Stimulated activated CD8-positive, alpha-beta memory T cell treated with anti-CD3 and anti-CD28 coated beads, Interleukin-2, amount 100 ng/mL, for 1 hour (primary cell): ENCODE results near the gene USHBP1.

Experiments
- DNase-seq, 2 donors: peaks; one replicate each; pipeline ENCODE4 v3.0.0-alpha.2; 2020; ENCODE audit warnings: low read depth in 2 of 2

USHBP1 gene

DNA sequence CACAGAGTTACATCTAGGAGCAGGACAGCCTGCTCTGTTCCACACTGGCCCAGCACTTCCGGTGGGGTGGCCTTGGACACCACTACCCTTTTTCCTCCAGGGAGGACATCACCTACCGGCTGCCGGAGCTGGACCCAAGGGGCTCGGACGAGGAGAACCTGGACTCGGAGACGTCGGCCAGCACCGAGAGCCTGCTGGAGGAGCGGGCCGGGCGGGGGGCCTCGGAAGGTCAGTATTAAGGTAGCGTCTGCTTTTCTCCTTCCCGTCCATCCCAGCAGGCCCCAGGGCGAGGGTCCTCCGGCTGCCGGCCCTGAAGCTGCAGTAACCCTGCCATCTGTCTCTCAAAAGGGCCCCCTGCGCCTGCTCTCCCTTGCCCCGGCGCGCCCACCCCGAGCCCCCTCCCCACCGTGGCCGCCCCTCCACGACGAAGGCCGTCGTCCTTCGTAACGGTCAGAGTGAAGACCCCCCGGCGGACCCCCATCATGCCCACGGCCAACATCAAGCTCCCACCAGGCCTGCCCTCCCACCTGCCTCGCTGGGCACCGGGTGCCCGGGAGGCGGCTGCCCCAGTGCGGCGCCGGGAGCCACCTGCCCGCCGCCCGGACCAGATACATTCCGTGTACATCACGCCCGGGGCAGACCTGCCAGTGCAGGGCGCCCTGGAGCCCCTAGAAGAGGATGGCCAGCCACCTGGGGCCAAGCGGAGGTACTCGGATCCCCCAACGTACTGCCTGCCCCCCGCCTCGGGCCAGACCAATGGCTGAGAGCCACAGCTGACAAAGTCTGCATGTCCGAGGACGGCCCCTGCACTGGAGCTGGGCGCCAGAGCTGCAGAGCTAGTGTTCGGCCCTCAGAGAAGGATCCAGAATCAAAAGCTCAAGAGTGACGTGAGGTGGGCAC lies 52.7 kb downstream of the USHBP1 start:
- no peak for DNase-seq

DNA sequence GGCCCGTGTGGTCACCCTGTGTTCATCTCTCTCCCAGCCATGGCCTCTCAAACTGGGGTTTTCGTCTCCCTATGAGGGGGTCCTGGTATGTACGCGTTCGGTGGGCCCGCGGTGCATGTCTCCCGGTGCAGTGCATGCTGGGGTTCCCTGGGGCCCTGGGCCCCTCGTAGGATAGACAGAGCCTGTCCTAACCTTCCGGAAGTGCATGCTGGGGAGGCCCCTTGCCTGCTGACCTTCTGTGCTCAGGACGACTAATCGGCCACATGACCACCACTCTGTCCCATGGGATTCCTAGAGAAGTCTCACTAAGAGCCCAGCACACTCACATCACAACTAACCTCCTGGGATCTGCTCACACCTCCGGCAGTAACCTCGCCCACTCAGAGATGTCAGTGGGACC lies 54.2 kb downstream of the USHBP1 start:
- DNase-seq, result no peak

DNA sequence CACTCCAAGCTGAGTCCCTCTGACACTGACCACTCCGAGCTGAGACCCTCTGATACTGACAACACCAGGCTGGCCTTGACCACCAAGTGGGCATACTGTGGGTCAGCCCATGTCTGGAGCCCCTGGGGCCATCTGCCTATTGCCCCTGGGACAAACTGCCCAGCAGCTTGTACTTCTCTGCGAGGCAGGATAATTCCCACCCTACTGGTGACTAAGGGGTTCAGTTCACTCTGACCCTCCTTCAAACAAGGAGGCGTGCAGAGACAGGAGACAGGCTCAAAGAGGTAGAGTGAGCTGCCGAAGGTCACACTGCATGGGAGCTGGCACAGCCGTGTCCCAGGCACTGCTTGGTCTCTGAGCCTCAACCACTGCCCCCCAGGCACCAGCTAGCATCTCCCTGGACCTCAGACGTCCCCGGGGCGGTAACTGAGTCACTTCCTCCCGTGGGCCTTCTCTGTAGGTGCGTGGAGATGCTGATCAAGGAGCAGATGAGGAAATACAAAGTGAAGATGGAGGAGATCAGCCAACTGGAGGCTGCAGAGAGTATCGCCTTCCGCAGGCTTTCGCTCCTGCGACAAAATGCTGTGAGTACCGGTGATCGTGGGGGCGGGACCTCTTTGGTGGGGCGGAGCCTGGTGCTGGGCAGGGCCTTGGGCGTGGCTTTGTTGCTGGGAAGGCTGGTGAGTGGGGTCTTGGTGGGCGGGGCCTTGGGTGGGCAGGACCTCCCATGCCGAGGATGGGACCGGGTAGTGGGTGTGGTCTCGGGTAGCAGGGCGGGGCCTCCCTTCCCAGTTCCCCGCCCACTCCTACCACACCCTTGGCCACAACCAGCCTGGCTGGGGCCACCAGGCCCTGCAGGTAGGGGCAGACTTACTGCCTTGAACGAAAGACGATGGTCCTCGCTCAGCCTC lies 55.2 kb downstream of the USHBP1 start:
- no peak for DNase-seq

- no peak for DNase-seq
These were observed 57.6 kb downstream of the USHBP1 start for GRCh38 chr19:17206736-17207581.

- DNase-seq, result peak in 1 of 2 donors; percentile 43
These were observed 59.1 kb downstream of the USHBP1 start for GRCh38 chr19:17205237-17206140.

DNA sequence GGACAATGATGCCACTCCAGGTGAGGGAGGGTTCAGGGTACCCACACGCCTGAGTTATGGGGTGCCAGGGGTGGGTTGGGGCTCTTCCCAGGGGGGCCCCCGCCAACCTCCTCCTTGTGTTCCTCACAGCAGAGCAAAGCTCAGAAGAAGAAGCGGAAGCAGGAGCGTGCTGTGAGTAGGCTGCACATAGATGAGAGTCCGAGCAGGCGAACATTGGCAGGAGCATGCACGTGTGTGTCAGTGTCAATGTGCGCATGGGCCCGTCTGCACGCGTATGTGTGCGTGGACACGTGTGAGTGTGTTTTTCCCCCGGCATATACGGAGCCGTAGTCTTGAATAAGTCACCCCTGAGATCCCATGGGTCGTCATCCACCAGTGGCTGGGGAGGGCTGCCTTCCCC lies 61.8 kb downstream of the USHBP1 start:
- no peak for DNase-seq

- DNase-seq, result no peak
These were observed 62.3 kb downstream of the USHBP1 start for GRCh38 chr19:17202249-17202648.

GRCh38 chr19:17200408-17201079 lies 64.0 kb downstream of the USHBP1 start:
- no peak for DNase-seq
